GM18498 (cell line): ENCODE measurements around the gene ZSWIM8.
"Not testable (repeated sequence)": the region's sequence is repeated elsewhere in the genome, so short reads cannot be mapped to it uniquely, and the experiment has no call there.

Experiments used
- ATAC-seq: cut with Tn5 transposase; IDR thresholded peaks from one replicate; pipeline ENCODE4 v1.9.1; 2021; ENCODE audit warnings: mild to moderate bottlenecking, moderate library complexity; ENCODE audit not compliant: unreplicated experiment

Gene ZSWIM8, protein sequence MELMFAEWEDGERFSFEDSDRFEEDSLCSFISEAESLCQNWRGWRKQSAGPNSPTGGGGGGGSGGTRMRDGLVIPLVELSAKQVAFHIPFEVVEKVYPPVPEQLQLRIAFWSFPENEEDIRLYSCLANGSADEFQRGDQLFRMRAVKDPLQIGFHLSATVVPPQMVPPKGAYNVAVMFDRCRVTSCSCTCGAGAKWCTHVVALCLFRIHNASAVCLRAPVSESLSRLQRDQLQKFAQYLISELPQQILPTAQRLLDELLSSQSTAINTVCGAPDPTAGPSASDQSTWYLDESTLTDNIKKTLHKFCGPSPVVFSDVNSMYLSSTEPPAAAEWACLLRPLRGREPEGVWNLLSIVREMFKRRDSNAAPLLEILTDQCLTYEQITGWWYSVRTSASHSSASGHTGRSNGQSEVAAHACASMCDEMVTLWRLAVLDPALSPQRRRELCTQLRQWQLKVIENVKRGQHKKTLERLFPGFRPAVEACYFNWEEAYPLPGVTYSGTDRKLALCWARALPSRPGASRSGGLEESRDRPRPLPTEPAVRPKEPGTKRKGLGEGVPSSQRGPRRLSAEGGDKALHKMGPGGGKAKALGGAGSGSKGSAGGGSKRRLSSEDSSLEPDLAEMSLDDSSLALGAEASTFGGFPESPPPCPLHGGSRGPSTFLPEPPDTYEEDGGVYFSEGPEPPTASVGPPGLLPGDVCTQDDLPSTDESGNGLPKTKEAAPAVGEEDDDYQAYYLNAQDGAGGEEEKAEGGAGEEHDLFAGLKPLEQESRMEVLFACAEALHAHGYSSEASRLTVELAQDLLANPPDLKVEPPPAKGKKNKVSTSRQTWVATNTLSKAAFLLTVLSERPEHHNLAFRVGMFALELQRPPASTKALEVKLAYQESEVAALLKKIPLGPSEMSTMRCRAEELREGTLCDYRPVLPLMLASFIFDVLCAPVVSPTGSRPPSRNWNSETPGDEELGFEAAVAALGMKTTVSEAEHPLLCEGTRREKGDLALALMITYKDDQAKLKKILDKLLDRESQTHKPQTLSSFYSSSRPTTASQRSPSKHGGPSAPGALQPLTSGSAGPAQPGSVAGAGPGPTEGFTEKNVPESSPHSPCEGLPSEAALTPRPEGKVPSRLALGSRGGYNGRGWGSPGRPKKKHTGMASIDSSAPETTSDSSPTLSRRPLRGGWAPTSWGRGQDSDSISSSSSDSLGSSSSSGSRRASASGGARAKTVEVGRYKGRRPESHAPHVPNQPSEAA (N-terminal part only)

DNA sequence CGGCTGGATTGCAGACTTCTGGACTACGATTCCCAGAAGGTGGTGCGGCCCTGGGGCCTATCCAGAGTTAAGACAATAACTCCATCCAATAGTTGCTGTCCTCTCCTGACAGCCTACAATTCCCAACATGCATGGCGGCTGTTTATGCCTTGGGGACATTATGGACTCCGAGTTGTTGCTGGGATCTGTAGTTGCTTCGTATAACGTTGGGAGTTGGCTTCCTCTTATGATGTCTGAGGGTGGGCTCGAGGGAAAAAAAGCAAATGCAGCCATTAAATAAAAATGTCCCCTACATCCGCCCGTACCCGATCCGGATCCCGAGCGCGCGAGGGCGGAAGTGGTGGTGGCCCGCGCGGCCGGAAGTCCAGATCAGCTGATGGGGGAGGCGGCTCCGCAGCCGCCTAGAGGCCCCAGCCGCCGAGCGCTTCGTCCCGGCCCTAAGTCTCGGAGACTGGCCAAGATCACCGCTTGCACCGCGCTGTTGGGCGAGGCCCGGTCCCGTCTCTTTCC, at the start of gene ZSWIM8:
Gene ZSWIM8, plus strand, starts transcription at position 396 of the 510 bp plus-strand sequence. CDS start 273 bp downstream, outside the sequence.
- peak; percentile 77 for ATAC-seq

DNA sequence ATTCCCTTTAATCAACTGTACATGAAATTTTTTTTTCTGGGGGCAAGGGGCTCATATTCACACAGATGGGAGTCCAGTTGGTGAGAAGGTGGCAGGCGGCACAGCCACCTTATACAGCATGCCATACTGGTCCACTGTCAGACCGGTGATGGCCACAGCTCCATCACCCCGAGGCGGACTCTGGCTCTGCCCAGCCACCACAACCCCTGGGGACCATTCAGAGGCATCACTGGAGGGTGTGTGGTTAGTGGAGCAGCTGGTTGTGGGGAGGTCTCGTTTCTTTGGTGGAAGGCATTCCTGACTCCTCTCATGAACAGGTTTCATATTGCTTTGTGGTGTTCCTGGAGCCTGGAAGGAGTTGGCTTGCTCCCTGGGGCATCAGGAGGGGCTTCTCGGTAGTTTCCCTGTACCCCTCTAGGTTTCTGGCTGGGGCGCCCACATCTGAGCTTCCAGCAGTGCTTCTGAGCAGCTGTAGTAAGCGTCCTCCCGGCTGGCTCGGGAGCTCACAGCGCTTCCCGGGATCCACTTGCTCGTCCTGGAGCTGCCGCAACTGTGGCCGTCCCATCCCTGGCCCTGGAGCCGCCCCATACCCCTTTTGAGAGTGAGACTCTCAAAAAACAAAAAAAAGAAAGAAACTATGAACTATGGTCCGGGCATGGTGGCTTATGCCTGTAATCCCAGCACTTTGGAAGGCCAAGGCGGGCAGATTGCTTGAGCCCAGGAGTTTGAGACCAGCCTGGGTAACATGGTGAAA, 44.7 kb upstream of the ZSWIM8 start:
- ATAC-seq: not testable (repeated sequence)

DNA sequence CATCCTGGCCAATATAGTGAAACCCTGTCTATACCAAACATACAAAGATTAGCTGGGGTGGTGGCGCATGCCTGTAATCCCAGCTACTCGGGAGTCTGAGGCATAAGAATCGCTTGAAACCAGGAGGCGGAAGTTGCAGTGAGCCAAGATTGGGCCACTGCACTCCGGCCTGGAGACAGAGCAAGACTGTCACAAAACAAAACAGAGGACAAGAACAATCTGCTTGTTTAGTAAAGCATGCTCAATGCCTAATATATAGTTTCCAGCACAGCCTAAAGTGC, 43.0 kb upstream of the ZSWIM8 start:
- ATAC-seq: no peak

DNA sequence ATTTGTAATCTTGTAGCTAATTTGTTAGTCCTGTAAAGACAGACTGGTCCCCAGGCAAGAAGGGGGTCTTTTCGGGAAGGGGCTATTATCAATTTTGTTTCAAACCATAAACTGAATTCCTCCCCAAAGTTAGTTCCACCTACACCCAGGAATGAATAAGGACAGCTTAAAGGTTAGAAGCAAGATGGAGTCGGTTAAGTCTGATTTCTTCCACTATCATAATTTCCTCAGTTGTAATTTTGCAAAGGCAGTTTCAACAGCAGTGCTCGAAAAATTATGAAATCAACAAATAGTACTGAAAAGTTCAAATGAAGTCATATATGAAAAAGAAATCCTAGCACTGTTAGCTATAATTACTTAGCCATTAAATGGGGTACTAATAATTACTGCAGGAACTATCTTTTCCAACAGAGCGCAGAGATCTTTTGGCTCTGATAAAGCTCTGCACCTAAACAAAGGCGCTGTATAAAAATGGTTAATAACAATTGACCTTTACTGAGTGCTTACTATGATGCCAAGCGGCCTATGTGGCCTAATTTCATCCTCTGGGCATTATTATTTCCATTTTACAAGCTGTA, 42.0 kb upstream of the ZSWIM8 start:
- ATAC-seq: no peak

DNA sequence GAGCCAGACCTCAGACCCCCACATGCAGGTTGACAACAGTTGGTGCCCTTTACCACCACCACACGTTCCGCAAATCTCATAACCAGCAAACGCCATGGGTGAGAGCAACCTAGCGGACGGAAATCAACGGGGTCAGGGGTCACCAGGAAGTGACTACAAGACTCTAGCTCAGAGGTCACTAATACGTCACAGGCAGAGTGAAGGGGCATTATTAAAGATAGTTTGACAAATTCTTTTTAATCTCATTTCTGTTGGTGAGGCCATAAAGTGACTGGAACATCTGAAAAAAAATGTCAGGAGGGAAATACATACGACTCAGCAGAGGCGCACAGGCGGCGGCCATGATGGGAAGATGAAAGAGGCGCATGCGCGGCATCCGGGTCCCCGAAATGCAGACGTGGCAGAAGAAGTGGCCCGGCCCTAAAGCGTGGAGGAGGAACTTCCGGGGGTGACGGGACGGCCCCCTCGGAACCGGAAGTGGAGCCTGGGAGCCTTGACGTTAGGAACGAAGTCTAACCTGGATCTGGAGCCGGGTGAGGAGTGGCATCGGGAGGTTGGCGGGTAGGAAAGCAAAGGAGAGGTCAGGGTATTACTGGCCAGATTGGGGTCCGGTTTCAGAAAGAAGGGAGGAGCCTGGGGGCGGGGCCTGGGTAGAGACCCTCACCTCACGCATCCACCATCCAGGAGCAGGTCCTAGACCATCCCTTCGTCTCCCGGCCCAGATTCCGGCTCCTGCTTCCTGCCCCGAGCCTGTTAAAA, 41.3 kb upstream of the ZSWIM8 start, which contains the start of gene SEC24C:
Gene SEC24C, plus strand, starts transcription at position 468 of the 759 bp plus-strand sequence. CDS start 2,461 bp downstream, outside the sequence.
- peak; percentile 89 for ATAC-seq

DNA sequence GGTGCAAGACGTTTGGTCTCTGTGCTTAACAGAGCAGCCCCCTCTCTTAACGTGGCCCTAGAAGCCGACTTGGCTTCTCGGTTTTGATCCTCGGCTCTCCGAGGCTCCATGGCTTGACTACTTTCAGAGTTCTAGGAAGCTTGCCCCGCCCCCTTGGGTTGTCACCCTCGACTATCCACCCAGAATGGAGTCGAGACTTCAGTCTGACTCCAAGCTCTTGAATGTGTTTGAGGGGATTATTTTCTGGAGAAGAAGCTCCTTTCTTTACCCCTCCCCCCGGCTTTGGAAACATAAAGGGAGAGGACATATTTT, 40.8 kb upstream of the ZSWIM8 start:
- ATAC-seq: peak; percentile 30

DNA sequence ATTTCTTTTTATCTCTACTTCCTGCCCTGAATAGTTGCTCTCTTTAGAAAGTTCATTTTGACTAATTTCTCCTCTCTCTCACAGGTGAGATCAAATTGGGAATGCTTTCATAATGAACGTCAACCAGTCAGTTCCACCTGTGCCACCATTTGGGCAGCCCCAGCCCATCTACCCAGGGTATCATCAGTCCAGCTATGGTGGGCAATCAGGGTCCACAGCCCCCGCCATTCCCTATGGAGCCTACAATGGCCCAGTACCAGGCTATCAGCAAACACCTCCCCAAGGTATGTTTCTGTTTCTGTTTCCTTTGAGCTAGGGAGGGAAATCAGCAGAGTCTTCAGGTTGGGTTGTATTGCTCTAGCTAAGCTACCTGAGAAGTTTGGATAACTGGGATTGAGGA, 38.7 kb upstream of the ZSWIM8 start:
- ATAC-seq: no peak

DNA sequence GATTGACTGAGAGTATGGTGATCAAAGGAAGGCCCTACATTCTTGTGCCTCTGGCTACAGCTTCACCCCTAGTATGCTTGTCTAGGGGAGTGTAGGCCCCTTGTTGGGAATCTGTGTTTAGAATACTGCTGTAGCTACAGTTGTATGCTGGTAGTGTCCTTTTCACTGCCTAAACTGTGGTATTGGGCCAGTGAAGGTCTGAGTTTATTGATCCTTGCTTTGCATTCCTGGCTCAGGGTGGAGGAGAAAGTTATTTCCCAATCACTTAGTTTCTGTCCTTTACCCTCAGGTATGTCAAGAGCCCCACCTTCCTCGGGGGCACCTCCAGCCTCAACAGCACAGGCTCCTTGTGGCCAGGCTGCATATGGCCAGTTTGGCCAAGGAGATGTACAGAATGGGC, 34.6 kb upstream of the ZSWIM8 start:
- no peak for ATAC-seq

DNA sequence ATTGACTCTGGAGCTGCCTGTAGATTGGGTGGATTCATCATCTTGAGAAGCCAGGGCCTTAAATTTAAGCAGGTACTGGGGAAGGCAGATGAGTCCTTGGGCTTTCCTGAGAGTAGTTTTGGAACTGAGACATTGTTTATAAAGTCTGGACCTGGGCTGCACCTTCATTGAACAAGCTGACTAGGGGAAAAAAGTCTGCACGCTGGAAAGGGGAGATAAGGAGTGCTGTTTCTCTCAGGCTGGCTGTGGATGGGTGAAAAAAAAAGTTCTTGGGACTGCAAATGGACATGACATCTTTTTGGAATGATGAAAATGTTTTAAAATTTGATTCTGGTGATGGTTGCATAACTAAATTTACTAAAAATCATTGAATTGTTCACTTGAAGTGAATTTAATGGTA, 29.2 kb upstream of the ZSWIM8 start:
- ATAC-seq: no peak

DNA sequence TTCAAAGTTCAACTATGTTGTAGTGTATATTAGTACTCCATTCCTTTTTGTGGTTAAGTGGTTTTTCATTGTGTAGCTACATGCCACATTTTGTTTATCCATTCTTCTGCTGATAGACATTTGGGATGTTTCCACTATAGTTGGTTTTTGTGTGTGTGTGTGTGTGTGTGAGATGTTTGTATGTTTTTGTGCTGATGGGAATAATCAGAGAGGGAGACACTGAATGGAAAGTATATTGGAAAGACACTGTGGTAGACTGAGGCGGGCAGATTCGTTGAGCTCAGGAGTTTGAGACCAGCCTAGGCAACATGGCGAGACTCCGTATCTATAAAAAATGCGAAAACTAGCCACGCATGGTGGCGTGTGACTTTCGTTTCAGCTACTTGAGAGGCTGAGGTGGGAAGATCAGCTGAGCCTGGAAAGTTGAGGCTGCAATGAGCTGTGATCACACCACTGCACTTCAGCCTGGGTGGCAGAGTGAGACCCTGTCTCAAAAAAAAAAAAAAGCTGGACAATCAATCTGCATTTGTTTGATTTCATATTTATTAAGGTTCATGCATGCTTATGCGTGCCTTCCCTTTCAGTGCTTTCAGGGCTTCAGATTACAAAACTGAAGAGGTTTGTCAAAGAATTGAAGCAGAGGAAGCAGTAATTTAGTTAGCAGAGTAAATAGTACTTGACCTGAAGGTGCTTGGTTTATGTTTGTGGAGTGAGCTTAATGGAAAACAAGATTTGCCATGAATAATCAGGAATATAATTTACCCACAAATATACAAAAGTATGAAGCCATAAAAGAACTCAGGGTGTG, 26.5 kb upstream of the ZSWIM8 start:
- ATAC-seq: no peak

DNA sequence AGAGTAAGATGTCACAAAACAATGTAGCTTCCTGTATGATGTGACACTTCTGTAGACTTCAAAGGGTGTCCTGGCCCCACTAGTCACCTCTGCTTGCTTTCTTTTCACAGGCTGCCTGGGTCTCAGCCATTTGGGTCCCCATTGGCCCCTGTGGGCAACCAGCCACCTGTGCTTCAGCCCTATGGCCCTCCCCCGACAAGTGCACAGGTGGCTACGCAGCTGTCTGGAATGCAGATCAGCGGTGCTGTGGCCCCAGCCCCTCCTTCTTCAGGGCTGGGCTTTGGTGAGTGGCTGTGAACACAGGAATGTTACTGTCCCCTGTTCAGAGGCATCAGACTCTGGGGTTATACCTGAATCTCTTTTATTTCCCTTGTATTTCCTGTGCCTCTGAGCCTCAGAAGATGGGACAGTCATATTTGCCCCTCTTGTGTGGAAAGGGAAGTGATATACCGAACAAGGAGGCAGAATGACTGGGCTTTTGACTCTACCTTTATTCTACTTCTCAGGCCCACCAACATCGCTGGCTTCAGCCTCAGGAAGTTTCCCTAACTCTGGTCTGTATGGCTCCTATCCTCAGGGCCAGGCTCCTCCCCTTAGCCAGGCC, 25.8 kb upstream of the ZSWIM8 start:
- ATAC-seq: no peak

DNA sequence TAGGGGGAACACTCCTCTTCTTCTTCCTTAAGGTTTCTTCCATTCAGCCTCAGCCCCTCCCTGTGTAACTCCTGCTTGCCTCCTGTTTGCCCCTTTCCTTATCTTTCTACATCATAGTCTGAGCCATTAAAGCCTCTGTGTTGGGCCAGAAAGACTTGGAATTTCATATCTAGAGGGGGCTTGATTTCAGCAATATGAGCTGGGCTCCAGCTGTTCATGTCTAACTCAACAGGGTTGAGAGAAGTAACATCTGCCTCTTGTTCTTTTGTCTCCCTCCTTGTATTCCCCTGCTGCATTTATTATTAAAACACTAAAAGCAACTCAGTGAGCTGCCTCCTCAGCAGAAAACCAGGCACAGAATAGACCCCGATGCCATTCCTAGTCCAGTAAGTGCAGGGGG, 23.6 kb upstream of the ZSWIM8 start:
- no peak for ATAC-seq

DNA sequence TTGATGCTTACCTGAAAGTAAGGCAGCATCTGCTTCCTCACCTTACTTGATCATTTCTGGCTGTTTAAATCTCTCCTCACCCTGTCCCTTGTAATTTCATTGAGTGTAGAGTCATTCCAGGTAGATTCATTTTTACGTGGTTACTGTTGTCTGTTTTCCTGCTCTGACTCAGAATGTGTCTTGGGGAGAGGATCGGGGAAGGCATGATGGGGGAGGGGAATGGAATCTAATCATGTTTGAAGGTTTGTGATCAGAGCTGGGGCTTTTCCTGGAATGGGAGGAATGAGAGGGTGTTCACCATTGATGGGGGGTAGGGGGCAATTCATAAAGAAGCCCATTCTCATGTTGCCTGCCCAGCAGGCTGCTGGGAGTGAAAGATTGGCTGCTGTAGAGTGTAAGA, 22.5 kb upstream of the ZSWIM8 start:
- ATAC-seq: no peak

DNA sequence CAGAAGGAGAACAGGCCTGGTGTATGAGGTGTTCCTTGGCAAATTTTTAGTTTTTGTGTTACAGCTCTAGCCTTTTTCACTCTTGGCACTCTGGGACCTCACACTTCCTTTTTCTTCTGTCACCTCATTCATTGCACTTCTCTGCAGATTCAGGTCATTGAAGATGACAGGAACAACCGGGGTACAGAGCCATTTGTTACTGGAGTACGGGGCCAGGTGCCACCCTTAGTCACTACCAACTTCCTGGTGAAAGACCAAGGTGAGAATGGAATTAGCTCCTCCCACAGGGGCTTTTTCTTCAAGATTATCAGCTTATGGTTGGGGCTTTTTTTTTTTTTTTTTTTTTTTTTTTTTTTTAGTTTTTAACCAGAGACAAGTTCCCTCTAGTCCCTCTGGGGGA, 22.1 kb upstream of the ZSWIM8 start:
- no peak for ATAC-seq

DNA sequence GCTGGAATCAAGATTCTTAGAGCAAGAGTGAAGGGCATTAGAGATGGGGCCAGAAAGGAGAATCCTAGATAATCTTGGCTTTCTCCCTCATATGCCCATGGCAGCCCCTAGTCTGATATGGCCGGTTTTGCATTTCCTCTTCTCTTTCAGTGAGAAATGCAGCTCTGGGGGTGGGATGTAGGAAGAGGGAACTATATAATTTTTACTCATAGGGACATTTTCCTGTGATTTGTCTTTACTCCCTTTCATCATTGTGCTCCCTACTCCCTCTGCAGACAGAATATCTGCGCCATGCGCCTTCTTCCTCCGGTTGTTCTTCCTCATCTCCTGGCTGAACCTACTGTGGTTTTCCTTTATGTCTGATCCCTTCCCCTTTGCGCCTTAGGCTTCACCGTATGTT, 20.3 kb upstream of the ZSWIM8 start:
- no peak for ATAC-seq

DNA sequence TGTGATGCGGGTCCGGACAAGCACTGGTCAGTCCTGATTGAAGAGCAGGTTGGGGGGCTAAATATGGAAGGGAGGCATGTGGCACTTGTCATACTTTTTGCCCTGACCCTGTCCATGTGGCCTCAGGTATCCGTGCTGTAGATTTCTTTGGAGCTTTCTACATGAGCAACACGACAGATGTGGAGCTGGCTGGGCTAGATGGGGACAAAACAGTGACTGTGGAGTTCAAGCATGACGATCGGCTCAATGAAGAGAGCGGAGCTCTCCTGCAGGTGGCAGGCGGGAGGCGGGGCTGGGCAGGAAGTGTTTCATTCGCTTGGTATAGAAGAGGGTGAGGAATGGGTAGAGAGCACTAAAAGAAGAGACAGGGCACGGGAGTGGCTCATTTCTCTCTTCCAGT, 16.5 kb upstream of the ZSWIM8 start:
- ATAC-seq: no peak

DNA sequence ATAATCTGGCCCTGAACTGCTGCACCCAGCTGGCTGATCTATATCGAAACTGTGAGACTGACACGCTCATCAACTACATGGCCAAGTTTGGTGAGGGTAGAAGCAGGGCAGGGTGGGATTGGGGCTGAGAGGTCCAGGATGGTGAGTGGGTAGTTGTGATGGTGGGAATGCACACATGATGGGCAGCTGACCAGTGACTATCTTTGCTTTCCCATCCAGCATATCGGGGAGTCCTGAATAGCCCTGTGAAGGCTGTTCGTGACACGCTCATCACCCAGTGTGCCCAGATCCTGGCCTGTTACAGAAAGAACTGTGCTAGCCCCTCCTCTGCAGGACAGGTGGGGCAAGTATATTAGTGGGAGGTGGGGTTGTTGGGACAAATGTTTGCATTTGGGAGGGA, 16.0 kb upstream of the ZSWIM8 start:
- no peak for ATAC-seq

DNA sequence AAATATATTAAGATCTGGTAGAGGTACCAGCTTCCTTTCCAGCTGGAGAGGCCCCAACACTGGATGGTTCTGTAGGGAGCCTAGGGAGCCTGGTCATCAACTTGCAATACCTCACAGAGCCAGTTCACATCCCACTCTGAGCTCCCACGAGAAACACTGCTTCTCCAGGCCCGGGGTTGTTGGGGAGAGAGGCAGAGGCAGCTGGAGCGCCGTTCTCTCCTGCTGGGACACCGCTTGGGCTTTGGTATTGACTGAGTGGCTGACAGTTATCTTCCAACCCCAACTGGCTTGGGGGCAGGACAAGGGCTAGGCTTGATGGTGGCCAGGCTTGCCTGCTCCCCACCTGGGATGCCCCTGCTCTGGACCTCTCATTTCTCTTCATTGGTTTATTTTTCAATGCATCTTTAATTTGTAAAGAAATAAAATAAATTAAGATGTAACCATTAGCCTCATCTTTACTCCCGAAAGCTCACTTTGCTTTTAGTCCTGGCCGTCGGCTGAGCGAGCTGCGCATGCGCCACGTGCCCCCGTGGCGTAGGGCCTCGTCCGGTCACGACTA, 13.6 kb upstream of the ZSWIM8 start:
- ATAC-seq: peak; percentile 9
